Tibial nerve (tissue), 4 donors: ENCODE data around the gene DISC1.

Source experiments
- CTCF ChIP-seq, 5 experiments: fragments of 200-600 bp in 3 of 5; fragments of 450-650 bp in 2 of 5; sonication (generic) in 3 of 5; IDR thresholded peaks; one replicate each; pipeline ENCODE4 v1.5.1; 2016 to 2019; ENCODE audit warnings: antibody characterized with exemption in 5 of 5, mild to moderate bottlenecking in 3 of 5, moderate library complexity in 2 of 5
- EP300 ChIP-seq, 2 donors: sonication (generic); formaldehyde crosslinking; IDR thresholded peaks; one replicate each; pipeline ENCODE4 v1.6.1; 2017; ENCODE audit warnings: antibody characterized with exemption in 2 of 2, mild to moderate bottlenecking in 1 of 2
- POLR2A ChIP-seq, 2 donors: fragments of 450-650 bp; IDR thresholded peaks; one replicate each; pipeline ENCODE4 v1.6.1; 2017; ENCODE audit warnings: antibody characterized with exemption in 2 of 2, mild to moderate bottlenecking in 2 of 2, moderate library complexity in 2 of 2

- TF ChIP-seq CTCF (IDR thresholded peaks at IDR 0.05) (no peak), EP300 (IDR thresholded peaks at IDR 0.05) (no peak), POLR2A (IDR thresholded peaks at IDR 0.05) (no peak)
These were observed 355.1 kb downstream of the DISC1 start for GRCh38 chr1:231981675-231982074.
